Skin epidermis (tissue), 12 donors: Measurements from ENCODE around the gene YKT6.

ENCODE experiments used
- H3K27ac ChIP-seq, 21 experiments: fragments of 200-600 bp; sonication (generic) in 11 of 21; one replicate each; pipeline ENCODE4 v1.5.0; 2020; ENCODE audit warnings: mild to moderate bottlenecking in 3 of 21, inconsistent platforms in 2 of 21, moderate library complexity in 2 of 21
- H3K4me3 ChIP-seq, 7 experiments: fragments of 200-600 bp; sonication (generic) in 2 of 7; one replicate each; pipeline ENCODE4 v1.5.0; 2020; ENCODE audit warnings: inconsistent platforms in 2 of 7, mild to moderate bottlenecking in 2 of 7, moderate library complexity in 1 of 7

YKT6 gene

DNA sequence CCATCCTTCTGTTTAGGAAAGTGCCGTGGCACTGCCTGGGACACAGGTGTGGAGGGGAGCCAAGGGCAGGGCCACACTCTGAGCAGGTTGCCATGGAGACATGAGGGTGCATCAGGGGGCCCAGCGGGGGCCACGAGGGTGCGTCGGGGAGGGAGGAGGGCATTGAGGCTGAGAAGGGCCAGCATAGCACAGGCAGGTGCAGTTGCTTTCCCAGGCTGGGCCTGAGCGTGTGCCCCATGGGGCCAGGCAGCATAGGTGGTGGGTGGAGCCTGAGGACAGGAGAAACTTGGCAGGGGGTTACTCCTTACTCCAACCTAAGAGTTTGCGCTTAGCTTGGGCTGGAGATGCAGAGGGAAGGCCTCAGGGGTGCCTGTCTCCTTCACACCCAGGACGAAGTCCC, 15.2 kb downstream of the YKT6 start:
- Histone ChIP-seq H3K4me3 (no peak overlapping the region), H3K27ac (no peak overlapping the region)

DNA sequence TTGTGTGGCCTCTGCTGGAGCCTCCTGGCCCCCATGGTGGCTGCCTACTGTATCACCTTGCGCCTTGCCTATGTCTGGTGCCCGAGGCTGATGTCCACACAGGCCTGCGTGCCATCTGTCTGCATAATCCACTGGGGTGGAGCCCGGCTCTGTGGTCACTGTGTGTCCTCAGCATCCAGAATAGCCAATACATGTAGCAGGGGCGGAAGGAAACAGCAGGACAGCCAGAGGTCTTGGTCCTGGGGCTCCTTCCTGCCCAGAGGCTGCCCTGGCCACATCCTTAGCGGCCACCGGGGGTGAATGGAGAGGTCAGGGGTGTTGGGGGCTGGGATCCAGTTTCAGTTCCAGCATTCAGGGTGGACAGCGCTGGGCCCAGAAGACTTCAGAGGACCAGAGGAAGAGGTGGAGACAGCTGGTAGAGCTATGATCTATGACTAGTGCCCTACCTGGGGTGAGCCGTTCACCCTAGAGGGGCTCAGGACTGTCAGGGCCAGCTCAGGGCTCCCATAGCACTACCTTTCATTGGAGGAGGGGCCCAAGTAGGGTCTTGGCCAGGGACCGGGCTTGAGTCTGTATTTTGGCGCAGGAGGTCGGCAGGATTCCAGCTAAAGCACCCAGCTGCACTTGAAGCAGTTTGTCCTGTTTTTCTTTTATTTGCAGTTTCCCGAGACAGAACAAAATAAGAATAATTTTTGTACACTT, 15.9 kb downstream of the YKT6 start:
- H3K4me3 ChIP-seq = no peak overlapping the region
- no peak overlapping the region for H3K27ac ChIP-seq

DNA sequence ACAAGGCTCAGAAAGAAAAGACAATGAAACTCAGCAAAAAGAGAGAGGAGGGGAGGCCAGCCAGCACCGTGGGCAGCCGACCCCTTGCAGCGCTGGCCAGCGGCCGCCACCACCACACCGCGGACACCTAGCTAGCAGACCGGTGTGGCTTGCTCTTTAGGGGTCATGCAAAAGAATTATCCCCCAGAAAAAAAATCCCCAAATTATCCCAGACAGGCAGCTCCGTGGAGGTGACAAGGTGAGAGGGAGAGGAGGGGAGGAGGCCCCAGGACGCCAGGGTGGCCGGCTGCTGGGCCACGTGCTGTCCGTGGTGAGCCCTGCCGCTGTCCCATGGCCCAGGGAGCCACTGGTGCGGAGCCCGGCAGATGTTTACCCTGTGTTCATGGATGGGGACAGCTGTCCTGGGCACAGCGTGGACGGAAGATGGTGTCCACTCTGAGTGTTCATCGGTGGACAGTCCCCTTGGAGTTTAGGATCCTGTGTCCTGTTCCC, 16.5 kb downstream of the YKT6 start:
- no peak overlapping the region for H3K4me3 ChIP-seq
- H3K27ac ChIP-seq = no peak overlapping the region

GRCh38 chr7:44217852-44218402, 17.1 kb downstream of the YKT6 start:
- Histone ChIP-seq H3K4me3 (no peak overlapping the region), H3K27ac (no peak overlapping the region)

- H3K27ac ChIP-seq = peak overlapping the region in 1 of 21 experiments; percentile 17
Measured at GRCh38 chr7:44218418-44219201, 17.8 kb downstream of the YKT6 start.

GRCh38 chr7:44219371-44220045, 18.7 kb downstream of the YKT6 start:
- no peak overlapping the region for H3K27ac ChIP-seq
- H3K4me3 ChIP-seq = no peak overlapping the region

More at GRCh38 chr7:44218418-44219201, 17.8 kb downstream of the YKT6 start:
- H3K4me3 ChIP-seq = no peak overlapping the region

GRCh38 chr7:44220046-44220357, 19.2 kb downstream of the YKT6 start:
- Histone ChIP-seq H3K27ac (no peak overlapping the region), H3K4me3 (no peak overlapping the region)

GRCh38 chr7:44220358-44221112, 19.8 kb downstream of the YKT6 start:
- Histone ChIP-seq H3K27ac (no peak overlapping the region), H3K4me3 (no peak overlapping the region)

DNA sequence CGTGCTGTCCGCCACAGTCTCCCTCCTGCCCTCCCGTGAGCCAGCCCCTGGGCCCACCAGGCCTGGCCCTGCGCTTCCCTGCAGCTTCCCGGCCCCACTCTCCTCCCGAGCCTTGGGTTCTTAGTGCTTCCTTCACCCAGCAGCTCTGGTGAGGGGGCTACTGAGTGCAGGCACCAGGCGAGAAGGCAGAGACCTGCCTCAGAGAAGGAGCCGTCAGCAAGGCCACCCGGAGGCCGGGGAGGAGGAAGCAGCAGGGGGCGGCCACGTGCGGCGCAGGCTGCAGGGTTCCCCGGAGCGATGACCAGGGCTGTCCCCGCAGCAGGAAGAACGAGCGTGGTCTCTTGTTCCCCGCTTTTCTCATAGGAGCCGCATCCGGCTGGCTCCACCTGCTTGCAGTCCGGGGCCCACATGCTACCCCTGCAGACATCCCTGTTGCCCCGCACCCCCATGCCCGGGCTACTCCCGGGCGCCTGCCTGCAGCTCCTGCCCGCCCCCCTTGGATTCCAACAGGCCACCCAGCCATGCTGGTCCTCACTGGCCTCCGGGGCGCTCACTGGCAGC, 20.5 kb downstream of the YKT6 start:
- H3K27ac ChIP-seq = no peak overlapping the region
- H3K4me3 ChIP-seq = no peak overlapping the region

DNA sequence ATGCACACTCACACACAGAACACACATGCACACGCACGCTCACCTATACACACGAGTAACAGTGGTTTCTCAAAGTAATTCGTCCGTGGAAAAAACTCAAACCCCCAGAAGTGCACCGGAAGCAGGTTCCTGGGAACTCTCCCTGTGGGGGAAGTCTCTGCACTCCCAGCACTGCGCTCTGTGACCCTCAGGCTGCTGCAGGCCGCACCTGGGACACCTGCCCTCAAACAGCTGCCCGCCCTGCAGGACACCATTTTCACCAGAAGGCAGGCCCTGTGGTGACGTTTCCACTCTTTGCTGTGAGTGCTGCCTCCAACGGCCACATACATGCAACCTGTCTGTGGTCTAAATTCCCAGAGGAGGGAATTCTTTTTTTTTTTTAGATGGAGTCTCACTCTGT, 21.3 kb downstream of the YKT6 start:
- Histone ChIP-seq H3K27ac (no peak overlapping the region), H3K4me3 (no peak overlapping the region)

DNA sequence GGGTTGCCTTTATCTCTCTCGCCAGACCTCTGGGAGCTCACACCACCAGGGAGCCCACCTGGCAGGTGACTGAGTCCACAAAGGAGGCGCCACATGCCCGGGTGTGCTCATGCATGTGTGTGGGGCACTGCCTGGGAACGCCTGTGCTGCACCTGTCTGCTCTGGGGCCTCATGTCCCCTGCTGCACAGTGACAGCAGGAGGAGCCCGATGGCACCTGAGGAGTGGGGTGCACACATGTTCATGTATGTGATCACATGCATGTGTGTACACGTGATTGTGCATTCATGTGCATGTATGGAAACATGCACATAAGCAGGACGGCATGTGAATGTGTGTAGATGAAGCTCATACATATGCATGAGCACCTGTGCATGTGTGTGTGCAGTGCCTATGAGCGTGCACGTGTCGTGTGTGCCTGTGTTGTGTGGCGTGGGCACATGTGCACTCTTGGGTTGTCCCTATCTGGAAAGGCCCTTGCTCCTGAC, 22.0 kb downstream of the YKT6 start:
- H3K27ac ChIP-seq = no peak overlapping the region
- no peak overlapping the region for H3K4me3 ChIP-seq

- H3K4me3 ChIP-seq = no peak overlapping the region
- H3K27ac ChIP-seq = no peak overlapping the region
Measured at GRCh38 chr7:44223362-44224079, 22.7 kb downstream of the YKT6 start.

GRCh38 chr7:44224080-44224973, 23.5 kb downstream of the YKT6 start:
- no peak overlapping the region for H3K4me3 ChIP-seq
- H3K27ac ChIP-seq = no peak overlapping the region

DNA sequence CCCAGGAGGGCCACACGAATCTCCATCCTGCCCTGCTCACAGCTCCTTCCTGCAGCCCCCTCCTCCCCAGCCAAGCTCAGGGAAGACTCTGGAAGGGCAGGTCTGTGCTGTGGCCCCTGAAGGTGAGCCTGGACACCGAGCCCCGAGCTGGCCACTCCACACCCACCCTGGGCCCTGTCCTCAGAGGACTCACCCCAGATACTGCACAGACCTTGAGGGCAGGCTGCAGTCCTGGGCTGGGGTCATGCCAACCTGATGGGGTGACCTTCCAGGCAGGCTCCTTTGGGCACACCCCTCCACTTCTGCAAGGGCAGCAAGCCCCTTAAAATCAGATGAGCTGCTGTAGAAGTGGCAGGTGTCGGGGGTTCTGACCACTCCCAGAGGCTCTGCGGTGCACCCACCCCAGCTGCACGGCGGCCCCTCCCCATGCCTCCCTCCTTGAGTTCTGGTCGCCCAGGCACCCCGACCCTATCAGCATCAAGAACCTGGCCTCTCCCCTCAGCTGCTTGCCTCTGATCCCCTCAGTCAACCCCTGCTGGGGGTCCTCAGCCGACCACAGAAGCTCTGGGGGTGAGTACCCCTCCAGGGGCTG, 24.3 kb downstream of the YKT6 start:
- H3K27ac ChIP-seq = no peak overlapping the region

GRCh38 chr7:44225566-44226395, 25.0 kb downstream of the YKT6 start:
- Histone ChIP-seq H3K27ac (no peak overlapping the region), H3K4me3 (no peak overlapping the region)

More for the DNA sequence above, 24.3 kb downstream of the YKT6 start:
- no peak overlapping the region for H3K4me3 ChIP-seq

DNA sequence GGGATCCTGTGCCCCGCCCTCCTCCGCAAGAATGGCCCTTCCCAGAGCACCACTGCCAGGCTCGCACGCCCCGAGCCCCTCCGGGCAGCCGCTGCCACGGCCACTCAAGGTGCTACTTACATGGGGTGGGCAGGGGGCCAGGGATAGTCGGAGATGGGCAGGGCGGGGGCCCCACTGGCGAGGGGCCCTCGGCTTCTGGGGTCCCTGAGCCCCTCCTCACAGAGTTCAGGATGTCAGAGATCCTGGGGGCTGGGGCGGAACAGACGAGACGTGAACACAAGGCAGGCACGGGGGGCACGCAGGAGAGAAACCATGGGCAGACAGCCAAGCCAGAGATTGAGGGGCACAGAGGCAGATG, 25.6 kb downstream of the YKT6 start:
- no peak overlapping the region for H3K27ac ChIP-seq
- H3K4me3 ChIP-seq = no peak overlapping the region

- Histone ChIP-seq H3K27ac (no peak overlapping the region), H3K4me3 (no peak overlapping the region)
Measured at GRCh38 chr7:44227911-44228310, 27.1 kb downstream of the YKT6 start.
